Endometrial microvascular endothelial cells (primary cell): Measurements from ENCODE around the gene ROR1. TPM values are rescaled to one million over a fixed set of nuclear protein-coding genes. Genes with fewer than 3 reads are reported as not detected.
"Not testable (repeated sequence)": the region's sequence is repeated elsewhere in the genome, so short reads cannot be mapped to it uniquely, and the experiment has no call there.

Experiments
- in situ Hi-C: cut with HindIII; loops from 2 replicates; pipeline ENCODE4 v1.10.0; 2017; ENCODE audit warnings: low sequenced_read_pairs, low pct_unique_long_range_greater_than_20kb; ENCODE audit errors: inconsistent ontology term
- total RNA-seq: library from RNA; depleted of rRNA; stranded (reverse); fragments of >200 nt; gene quantifications from one replicate; pipeline ENCODE4 v1.2.3, GENCODE V29; 2015; ENCODE audit errors: inconsistent ontology term

ROR1 gene
- total RNA-seq, 1 donor from 2014 or later, result 3.1 TPM

DNA sequence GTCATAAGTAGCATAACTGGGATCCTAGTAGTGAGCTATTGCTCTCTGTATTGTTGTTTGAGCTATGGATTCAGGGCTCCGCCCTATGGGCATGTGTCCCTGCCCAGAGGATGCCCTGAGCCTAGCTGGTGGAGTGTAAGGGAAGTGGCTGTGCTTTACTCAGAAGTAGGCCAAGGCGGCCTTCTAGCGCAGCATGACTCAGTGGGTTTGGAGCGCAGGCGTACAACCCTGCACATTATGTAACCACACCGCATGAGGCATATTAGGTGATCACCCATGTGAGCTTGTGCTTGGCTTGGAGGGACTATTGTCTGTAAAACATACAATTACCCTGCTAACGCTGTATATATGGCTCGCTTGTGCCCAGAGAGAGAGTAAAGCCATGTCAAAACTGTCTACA is 418.5 kb downstream of the ROR1 start:
- in situ Hi-C loops, result no loop called here

GRCh38 chr1:64194168-64195080 is 420.6 kb downstream of the ROR1 start:
- in situ Hi-C loops, result no loop called here

- in situ Hi-C loops, result no loop called here
Observed at GRCh38 chr1:64195081-64195395, 421.2 kb downstream of the ROR1 start.

GRCh38 chr1:64196074-64196870 is 422.5 kb downstream of the ROR1 start:
- in situ Hi-C loops, result no loop called here

DNA sequence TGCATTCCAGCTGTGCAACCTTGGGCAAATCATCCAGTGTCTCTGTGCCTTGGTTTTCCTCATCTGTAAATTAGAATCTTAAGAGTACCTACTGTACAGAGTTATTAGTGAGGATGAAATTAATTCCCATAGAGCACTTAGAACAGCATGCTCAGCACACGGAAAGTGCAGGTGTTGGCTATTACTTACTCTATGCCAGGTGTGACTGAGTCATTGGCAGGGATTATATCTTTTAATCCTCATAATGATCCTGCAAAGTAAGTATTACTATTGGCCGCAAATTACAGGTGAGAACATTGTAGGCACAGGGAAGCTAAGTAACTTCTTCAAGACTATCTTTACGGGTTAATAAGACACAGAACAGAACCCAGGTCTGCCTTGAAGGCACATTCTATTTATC is 423.3 kb downstream of the ROR1 start:
- in situ Hi-C loops, result no loop called here

DNA sequence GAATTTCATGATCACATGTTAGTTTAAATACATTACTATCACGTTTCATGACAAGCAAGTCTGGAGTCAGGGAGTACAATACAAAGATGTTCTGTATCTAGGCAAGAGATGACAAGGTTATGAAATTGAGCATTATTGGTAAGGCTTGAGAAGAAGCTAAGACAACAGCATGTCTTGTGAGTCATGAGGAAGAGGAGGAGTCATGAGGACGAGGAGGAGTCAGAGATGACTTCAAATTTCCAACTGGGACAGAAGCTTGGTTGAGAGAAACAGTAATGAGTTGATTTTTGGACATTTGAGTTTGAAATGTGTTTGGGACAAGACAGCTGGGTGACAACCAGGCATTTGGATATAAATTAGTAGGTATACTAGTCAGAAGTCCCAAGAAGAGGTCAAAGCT is 425.3 kb downstream of the ROR1 start:
- in situ Hi-C loops, result no loop called here

- in situ Hi-C loops, result no loop called here
Observed at GRCh38 chr1:64200064-64200463, 426.2 kb downstream of the ROR1 start.

- in situ Hi-C loops, result no loop called here
Observed at GRCh38 chr1:64203420-64203819, 429.6 kb downstream of the ROR1 start, which contains the start of gene UBE2U. Gene UBE2U, plus strand, starts transcription at chr1:64203623. Its CDS starts 428 bp downstream, at chr1:64204051.

- in situ Hi-C loops, result no loop called here
Observed at GRCh38 chr1:64209221-64209620, 435.4 kb downstream of the ROR1 start.

DNA sequence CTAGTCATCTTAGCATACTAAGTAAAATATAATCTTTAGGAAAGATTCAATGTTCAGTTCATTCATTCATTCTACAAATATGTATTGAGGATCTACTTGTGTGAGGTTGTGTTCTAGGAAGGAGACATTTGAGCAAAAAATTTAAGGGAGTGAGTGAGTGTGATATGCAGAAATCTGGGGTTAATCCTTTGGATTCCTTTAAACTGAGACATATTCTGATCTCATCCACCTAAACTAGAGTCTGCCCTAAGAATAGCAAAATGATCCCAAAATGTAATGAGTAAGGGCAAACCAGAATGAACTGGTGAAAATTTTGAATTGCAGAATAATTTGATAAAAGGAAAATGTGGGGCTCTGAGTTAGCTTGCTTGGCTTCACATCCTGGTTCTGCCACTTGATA is 438.2 kb downstream of the ROR1 start:
- in situ Hi-C loops, result no loop called here

DNA sequence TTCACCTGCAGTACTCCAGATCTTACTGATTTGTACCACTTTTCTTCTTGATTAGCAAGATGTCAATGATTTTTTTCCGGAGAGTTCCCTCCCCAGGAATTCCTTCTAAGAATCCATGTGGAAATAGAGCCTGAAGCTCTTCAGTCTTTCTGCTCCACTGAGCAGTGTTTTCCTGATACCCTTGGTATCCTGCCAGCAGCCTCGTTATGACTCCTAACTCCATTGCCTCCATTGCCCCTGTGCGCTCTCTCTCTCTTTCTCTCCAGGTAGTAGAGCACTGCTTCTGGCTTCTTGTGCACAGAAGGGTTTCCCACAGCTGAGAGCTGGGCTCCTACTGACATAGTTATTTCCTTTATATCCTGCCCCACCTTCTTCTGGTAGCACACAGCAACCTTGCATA is 441.8 kb downstream of the ROR1 start:
- in situ Hi-C loops, result no loop called here

DNA sequence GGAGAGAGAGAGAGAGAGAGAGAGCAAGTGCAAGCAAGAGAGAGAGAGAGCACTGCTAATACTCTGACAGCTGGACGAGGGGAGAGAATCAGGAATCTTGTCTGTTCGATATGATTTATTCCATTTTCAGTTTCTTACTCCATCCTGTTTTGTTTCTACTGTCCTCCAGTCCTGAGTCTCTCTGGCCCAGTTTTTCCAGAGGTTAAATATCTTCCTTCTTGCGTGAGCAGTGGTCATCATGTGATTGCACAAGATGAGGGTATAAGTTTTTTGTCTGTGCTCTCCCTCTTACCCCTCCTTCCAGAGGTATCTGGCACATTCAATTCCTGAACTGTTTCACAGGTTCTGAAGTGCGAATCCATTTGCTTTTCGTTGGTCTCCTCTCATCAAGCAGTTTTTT is 446.4 kb downstream of the ROR1 start:
- in situ Hi-C loops, result no loop called here

DNA sequence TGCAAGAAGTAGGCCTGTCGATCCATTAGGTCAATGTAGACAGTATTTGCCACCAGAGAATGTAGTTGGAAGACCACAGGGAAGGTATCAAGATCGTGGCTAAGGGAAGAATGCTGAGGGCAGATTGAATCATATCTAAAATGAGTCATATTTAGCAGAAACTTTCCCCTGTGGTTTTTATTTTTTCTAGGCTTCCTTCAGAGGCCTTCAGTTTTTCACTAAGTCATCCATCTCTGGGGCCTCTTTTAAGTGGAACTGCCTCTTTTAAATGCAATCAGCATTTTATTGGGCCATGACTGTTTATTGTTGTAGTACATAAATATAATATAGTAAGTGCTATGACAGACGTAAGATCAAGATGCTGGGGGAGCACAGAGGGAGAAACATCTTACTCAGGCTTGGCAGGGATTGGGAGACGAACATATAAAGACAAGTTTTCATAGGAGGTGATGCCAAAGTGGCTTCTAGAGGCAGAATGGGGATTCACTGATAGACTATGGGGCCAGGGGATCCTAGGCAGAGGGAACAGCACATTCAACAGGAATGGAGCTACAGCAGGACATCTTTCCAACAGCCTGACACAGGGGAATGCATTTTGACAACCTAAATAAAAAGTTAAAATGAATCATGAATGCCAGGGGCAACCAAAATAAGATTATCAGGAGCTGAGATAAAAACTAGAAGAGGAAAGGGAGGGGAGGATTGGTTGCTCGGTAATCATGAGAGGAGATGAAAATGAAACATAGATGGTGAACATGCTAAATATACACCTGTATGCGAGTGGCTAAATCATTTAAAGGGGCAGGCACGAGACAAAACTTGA is 449.7 kb downstream of the ROR1 start:
- in situ Hi-C loops, result no loop called here

DNA sequence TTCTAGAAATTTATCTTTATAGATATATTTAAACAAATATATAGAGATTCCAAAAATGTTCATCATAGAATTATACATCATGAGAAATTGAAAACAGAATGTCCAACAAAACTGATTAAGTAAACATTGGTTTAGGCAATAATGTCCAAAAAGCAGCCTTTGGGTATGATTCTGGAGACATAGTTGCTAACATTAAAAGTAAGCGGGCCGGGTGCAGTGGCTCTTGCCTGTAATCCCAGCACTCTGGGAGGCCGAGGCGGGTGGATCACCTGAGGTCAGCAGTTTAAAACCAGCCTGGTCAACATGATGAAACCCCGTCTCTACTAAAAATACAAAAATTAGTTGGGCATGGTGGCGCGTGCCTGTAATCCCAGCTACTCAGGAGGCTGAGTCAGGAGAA is 450.4 kb downstream of the ROR1 start:
- in situ Hi-C loops, result not testable (repeated sequence)

DNA sequence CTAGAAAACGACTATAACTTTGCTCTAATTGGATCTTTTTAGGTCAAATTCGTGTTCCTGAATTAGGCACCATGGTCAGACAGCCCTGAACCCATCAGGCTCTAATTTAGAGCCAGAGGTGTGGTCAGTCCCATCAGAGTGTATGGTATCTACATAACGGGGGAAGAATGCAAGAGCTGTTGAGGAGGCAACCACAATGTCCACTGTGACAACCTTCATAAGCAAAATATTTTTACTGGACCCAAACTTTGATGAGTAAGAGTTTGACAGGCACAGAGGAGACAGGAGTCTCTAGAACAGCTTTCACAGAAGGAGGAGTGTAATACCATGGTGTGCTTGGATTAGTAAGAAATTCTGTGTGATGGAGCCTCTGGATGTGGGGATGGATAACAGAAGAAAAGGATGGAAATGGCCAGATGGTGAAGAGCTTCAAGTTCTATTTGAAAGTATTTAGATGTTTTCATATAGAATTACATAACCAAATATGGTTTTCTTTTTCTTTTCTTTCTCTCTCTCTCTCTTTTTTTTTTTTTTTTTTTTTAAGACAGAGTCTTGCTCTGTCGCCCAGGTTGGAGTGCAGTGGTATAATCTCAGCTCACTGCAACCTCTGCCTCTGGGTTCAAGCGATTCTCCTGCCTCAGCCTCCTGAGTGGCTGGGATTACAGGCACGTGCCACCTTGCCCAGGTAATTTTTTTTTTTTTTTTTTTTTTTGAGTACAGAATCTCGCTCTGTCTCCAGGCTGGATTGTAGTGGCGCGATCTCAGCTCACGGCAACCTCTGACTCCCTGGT is 454.5 kb downstream of the ROR1 start:
- in situ Hi-C loops, result no loop called here

DNA sequence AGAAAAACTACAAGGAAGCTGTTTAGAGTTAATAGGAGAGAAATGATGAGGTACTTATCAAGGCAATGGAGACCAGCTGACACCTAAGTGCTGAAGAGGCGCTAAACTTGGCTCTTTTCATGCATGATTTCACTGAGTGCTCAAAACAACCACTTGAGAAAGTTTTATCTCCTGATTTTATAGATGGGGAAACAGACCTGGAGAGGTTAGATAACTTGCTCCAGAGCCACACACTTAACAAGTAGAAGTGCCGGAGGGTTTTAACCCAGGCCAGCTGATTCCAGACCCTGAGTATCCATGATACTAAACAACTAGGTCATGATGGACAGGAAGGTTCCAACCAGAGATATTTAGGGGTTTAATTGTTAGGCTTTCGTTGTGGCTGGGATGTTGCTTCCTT is 455.5 kb downstream of the ROR1 start:
- in situ Hi-C loops, result no loop called here
